ENCODE data around the gene ATP1A4.

The ATP1A4 gene

DNA sequence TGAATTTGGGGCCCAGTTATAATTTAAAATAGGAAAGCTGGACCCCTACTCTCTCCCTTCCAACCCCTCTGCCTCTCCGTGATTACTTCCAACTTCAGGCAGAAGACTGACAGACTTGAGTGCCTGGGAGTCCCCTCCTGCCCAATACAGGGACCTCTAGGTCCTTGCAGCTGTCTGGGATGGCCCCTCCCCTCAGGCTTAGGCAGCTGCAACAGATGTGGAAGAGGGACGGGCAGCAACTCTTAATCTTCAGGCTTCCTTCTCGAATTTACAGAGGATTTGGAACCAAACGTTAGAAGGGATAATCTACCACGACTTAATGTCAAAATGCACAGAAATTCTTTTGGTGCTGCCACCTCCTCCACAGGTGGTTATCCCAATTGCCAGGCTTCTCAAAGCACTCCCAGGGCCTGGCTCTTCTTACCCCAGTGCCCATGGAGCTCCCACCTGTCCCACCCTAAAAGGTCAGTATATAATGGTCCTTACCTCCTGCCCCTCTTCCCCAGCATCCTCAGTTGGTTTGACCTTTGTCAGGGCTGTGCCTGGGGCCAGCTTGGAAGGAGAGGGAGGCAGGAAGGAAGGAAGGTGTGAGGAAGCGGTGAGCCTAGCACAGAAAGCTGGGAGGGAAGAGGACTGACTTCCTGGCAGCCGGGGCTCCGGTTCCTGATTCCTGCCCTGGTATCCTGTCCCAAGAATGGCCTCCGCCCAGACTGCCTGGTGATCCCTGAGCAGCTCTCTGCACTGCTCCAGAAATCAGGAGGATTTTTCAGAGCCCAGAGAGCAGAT, 56.6 kb downstream of the ATP1A4 start:
- DNase-seq: no peak

DNA sequence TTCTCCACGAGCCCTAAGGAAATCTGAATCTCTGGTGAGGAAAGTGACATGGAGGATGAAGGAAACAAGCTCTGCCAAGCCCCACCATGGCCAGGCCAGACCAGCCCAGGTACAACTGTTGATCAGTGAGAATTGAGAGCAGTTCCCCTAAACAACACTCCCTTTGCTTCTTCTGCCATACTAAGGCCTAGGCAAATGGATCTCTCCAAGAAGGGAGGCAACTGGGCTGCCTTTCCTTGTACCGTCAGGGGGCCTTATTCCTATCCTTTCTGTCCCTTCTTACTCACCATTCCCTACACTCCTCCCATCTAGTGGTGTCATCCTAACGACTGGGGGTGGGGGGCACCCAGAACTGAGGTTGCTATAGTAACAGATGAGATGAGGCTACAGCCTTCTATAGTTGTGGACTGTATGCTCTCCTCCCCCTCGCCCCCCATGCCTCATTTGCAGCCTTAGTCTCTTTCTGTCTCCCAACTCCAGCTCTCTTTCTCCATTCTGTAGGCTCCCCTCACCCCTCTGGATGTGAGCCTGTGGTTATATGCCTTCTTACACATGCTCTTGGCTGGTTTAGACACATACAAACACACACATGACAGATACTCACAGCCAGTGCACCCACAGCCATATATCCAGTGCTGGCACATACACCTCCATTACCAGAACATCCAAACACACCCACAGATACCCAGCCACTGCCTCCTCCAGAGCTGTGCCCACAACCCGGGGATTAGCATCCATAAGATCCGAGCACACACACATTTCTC, 57.3 kb downstream of the ATP1A4 start:
- no peak for DNase-seq

- no peak for DNase-seq
These were observed 58.1 kb downstream of the ATP1A4 start for GRCh38 chr1:160209321-160210046.

DNA sequence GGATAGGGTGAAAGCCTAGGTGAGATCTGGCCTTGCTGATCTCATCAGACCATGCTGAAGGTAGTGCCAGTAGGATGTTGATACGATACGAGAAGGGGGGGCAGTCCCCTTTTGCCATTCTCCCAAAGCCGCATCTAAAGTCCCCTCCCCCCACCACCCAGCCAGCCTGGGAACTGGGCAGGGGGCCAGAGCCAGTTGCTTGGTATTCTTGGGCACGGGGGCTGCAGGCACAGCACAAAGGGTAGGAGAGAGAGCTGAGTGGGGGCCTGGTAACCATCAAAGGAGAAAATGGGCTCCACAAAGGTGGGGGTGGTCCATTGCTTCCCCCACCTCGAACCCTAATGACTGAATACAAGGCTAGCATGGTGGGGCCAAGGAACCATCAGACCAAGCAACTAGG, 59.2 kb downstream of the ATP1A4 start:
- DNase-seq: no peak

DNA sequence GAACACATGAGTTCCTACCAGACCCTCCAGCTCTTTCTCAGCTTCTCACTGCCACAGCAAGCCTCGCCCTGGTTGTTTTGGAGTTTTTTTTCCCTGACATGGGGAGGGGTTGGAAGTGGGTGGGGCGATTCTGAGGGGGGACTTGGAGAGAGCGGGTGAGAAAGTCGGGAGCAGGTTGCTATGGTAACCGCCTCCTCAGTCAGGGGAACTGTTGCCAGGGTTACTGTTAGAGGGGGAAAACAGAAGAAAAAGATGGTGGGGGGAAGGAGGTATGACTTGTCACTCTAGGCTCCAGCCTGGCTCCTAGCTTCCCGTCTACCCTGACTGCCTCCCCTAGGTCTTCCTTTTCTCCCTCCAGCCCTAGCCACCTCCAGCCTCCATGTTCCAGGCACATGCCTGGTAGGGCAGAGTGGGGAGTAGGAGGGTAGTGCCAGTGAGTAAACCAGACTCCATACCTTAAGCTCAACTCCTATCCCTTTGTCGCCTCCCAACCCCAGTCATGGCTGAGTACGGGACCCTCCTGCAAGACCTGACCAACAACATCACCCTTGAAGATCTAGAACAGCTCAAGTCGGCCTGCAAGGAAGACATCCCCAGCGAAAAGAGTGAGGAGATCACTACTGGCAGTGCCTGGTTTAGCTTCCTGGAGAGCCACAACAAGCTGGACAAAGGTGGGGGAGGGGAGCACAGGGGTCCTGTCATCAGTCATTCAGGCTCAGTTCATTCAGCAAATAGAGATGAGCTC, 59.8 kb downstream of the ATP1A4 start:
- DNase-seq: no peak

GRCh38 chr1:160214481-160215140, 63.2 kb downstream of the ATP1A4 start:
- no peak for DNase-seq

- no peak for DNase-seq
These were observed 64.9 kb downstream of the ATP1A4 start for GRCh38 chr1:160216301-160216700.

DNA sequence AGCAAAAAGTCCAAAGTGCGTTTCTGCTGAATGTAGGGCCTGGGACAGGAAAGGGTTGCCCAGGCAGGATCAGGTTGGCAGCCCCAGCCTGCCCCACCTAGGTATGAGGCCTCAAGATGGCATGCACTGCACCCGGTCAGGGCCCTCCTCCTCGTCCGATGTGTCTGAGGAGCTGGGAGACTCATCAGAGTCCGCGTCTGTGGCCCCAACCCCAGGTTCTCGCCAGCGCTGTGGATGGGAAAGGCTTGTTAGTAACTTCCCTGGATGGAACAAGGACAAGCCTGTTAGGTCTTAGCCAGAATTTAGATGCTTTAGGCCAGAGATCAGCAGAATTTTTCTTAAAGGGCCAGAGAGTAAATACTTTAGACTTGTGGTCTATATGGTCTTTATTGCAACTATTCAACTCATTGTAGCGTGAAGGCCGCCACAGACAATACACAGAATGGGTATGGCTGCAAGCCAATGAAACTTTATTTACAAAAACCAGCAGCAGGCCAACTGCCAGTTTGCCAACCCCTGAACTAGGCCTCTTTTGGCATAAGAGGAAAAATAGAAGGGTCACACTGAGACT, 66.2 kb downstream of the ATP1A4 start:
- no peak for DNase-seq

GRCh38 chr1:160219062-160219929, 67.9 kb downstream of the ATP1A4 start:
- no peak for DNase-seq

DNA sequence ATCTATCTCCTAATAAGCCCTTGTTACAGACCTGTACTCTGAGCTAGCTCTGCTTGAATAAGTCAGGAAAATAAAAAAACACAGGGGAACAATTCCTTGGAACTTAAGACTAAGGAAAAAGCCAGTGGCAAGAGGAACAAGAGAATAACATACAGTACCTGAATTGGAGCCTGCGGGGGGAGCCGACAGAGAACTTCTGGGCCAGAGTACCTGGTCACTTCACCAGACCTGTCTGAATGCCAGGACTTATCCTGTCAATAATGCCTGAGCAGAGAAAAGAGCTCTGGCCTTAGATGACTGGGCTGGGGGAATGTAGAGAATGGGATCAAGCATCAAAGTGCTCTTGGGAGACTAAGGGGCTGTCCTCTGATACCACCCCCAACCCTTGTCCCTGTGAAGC, 68.9 kb downstream of the ATP1A4 start:
- DNase-seq: no peak

DNA sequence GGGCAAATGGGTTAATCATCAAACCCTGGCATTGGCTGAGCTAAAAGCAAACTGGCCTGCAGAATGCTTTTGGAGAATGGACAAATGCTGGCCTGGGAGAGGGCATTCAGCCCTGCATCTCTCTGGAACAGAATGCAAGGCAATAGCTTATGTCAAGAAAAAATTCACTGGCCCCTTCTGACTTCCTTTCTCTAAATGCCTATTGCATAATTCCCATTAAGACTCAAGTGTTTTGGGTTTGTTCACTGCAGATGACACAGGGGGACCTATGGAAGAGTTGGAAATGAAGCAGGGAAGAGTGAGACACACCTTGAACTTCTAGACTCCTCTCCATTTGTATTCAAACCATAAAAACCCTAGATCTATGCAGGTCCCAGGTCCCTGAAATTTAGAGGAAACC, 69.7 kb downstream of the ATP1A4 start:
- DNase-seq: no peak

- DNase-seq: no peak
These were observed 71.1 kb downstream of the ATP1A4 start for GRCh38 chr1:160222546-160222945.

DNA sequence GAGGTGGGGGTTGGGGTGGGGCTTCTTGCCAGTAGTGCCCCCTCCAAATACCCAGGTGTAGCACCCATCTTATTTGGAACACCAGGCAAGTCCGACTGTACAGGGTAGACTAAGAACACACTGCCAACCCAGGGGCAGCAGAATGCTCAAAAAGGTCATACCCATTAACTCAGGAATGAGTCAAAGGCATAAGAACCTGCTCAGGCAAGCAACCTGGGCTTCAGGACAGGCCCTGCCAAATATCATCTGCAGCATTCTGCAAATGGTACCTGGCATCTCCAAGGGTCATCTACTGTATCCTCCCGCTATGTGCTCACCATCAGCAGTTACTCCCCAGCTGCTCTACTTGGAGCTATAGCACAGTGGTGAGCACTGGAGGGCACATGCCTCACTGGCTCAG, 73.2 kb downstream of the ATP1A4 start:
- no peak for DNase-seq

- DNase-seq: no peak
These were observed 73.9 kb downstream of the ATP1A4 start for GRCh38 chr1:160225345-160225744.

GRCh38 chr1:160226623-160227022, 75.2 kb downstream of the ATP1A4 start:
- no peak for DNase-seq

DNA sequence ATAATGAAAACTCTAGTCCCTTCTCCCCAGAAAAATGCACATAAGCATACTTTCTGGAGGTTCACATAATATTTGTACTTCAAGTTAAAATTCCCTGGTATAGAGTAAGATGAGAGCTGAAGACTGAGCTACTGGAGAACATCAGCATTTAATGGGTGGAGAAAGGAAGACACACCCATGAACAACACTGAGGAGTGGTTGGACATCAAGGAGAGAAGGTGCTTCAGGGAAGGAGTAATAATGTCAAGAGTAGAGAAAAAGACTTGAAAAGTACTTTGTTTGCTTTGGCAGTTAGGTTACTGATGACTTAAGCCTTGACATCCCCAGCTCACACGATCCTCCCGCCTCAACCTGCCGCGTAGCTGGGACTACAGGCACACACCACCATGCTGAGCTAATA, 75.6 kb downstream of the ATP1A4 start:
- no peak for DNase-seq

GRCh38 chr1:160227561-160227960, 76.2 kb downstream of the ATP1A4 start:
- DNase-seq: no peak

DNA sequence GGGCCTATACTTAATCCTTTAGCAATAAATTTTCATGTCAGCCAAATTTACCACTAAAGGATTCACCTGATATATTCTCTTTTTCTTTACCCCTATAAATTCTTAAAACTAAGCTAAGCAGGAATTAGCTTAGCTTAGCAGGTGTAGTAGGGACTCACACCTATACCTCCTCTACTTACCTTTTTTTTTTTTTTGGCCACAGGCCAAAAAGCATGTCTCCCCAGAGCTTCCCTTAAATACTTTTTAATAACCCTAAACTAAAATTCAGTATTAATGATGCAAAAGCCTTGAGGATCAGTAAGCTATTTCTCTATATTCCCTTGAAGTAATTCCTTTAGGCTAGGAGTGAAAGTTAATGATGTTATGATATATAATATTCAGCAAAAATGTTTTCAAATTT, 77.0 kb downstream of the ATP1A4 start:
- DNase-seq: no peak

DNA sequence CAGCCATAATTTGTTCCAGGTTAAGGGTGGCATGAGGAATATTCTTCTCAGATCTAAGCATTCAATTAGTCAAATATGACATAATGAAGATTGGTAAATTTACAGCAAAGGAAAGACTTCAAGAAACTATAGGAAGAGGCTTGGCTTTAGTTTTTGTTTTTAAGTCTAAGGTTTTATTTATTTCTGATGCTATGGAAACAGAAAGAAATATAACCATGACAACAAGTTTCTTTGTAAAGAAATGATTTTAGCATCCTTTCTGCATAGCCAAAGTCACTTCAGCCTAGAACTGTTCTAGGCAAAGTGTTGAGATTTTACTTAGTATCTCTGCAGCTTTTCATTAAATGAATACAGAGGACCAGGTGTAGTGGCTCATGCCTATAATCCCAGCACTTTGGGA, 81.5 kb downstream of the ATP1A4 start:
- DNase-seq: no peak
